CD4-positive, alpha-beta memory T cell (primary cell): ENCODE measurements around the gene LSP1. TPM values are rescaled to one million over a fixed set of nuclear protein-coding genes. Genes with fewer than 3 reads are reported as not detected.

ENCODE experiments used
- CTCF ChIA-PET: fragments of 350-600 bp; sonication (Branson Sonifier 250); formaldehyde crosslinking; loops from one replicate; lab custom pipeline; 2021; ENCODE audit warnings: inconsistent platforms; ENCODE audit not compliant: partially characterized antibody; lab: Charles Lee
- POLR2A ChIA-PET: fragments of 350-600 bp; sonication (Branson Sonifier 250); formaldehyde crosslinking; loops from one replicate; lab custom pipeline; 2021; ENCODE audit not compliant: partially characterized antibody; lab: Charles Lee
- DNase-seq, 5 donors: peaks; one replicate each; pipeline versions ENCODE4 v3.0.0 to v3.0.0-alpha.2; 2020 to 2022; ENCODE audit warnings: mixed read lengths in 1 of 5
- H3K27ac ChIP-seq: one replicate; pipeline ENCODE4 v1.7.0; 2013; ENCODE audit warnings: low read depth, low read length
- H3K27me3 ChIP-seq: 2 replicates; pipeline ENCODE4 v1.7.0; 2013; ENCODE audit warnings: mild to moderate bottlenecking, low read length, moderate library complexity; ENCODE audit not compliant: insufficient read depth
- H3K36me3 ChIP-seq: 2 replicates; pipeline ENCODE4 v1.7.0; 2013; ENCODE audit warnings: mild to moderate bottlenecking, low read length, moderate library complexity; ENCODE audit not compliant: insufficient read depth
- H3K4me1 ChIP-seq: 2 replicates; pipeline ENCODE4 v1.7.0; 2013; ENCODE audit warnings: mild to moderate bottlenecking, low read length, moderate library complexity; ENCODE audit not compliant: insufficient read depth
- H3K4me3 ChIP-seq, 2 donors: one replicate each; pipeline ENCODE4 v1.7.0; 2013; ENCODE audit warnings: low read length in 2 of 2, mild to moderate bottlenecking in 1 of 2
- H3K9me3 ChIP-seq, 2 donors: one replicate each; pipeline ENCODE4 v1.7.0; 2013; ENCODE audit warnings: low read length in 2 of 2, control low read depth in 1 of 2; ENCODE audit not compliant: control insufficient read depth in 1 of 2
- H3K27ac Mint-ChIP-seq, 7 donors: one replicate each; pipeline ENCODE4 v1.8.0; 2020 to 2021; ENCODE audit warnings: mixed read lengths in 7 of 7, mild to moderate bottlenecking in 6 of 7, inconsistent platforms in 3 of 7, moderate library complexity in 3 of 7
- H3K27me3 Mint-ChIP-seq, 2 donors: one replicate each; pipeline ENCODE4 v1.8.0; 2020 to 2021; ENCODE audit warnings: mixed read lengths in 2 of 2
- H3K36me3 Mint-ChIP-seq, 2 donors: one replicate each; pipeline ENCODE4 v1.8.0; 2020 to 2021; ENCODE audit warnings: mixed read lengths in 2 of 2, inconsistent platforms in 1 of 2, mild to moderate bottlenecking in 1 of 2
- H3K4me1 Mint-ChIP-seq, 4 donors: one replicate each; pipeline ENCODE4 v1.8.0; 2020 to 2021; ENCODE audit warnings: mixed read lengths in 4 of 4, mild to moderate bottlenecking in 1 of 4
- H3K4me3 Mint-ChIP-seq, 8 donors: one replicate each; pipeline ENCODE4 v1.8.0; 2020 to 2021; ENCODE audit warnings: mixed read lengths in 8 of 8, mild to moderate bottlenecking in 7 of 8, moderate library complexity in 6 of 8, inconsistent platforms in 3 of 8
- H3K9me3 Mint-ChIP-seq, 8 donors: one replicate each; pipeline ENCODE4 v1.8.0; 2020 to 2021; ENCODE audit warnings: mixed read lengths in 8 of 8, mild to moderate bottlenecking in 5 of 8, inconsistent platforms in 3 of 8, moderate library complexity in 1 of 8
- intact Hi-C: fragments of 100-400 bp; cut with micrococcal nuclease; formaldehyde crosslinking; loops from one replicate; pipeline ENCODE4 v1.15.1; 2023
- polyA plus RNA-seq, 2 donors: library from polyadenylated mRNA; unstranded; fragments of 300-500 nt; fragmentation: Illumina TruSeq; gene quantifications; one replicate each; pipeline ENCODE4 v1.2.3, GENCODE V29; 2021
- total RNA-seq, 2 experiments: library from RNA; stranded (reverse); gene quantifications; one replicate each; pipeline ENCODE4 v1.2.3, GENCODE V29; 2021

Gene LSP1
- total and polyA plus RNA-seq, 4 experiments from 2014 or later: 253 to 435 (median 325) TPM

- no peaks in the 10 kb centered on the region for H3K4me1 ChIP-seq
- Mint-ChIP-seq H3K36me3 (no peaks in the 10 kb centered on the region), H3K9me3 (no peaks in the 10 kb centered on the region), H3K4me3 (no peak overlapping the region), H3K4me1 (peaks cover 3 to 8% (median 7%) of the 10 kb centered on the region in 4 donors), H3K27me3 (peaks cover 0 to 7% of the 10 kb centered on the region in 2 donors), H3K27ac (no peak overlapping the region)
- peak in 1 of 5 donors; percentile 25 for DNase-seq
- POLR2A ChIA-PET: no interaction called here
- no peaks in the 10 kb centered on the region for H3K27me3 ChIP-seq
- H3K4me3 ChIP-seq: no peak overlapping the region
- H3K36me3 ChIP-seq: no peaks in the 10 kb centered on the region
- H3K27ac ChIP-seq: no peak overlapping the region
- intact Hi-C loops: no loop called here
- CTCF ChIA-PET: no interaction called here
- H3K9me3 ChIP-seq: no peaks in the 10 kb centered on the region
Measured at GRCh38 chr11:1924646-1925372, 71.9 kb downstream of the LSP1 start.

GRCh38 chr11:1925373-1926155 is 72.7 kb downstream of the LSP1 start:
- no peak overlapping the region for H3K27ac Mint-ChIP-seq
- H3K4me1 Mint-ChIP-seq: peaks cover 6 to 13% (median 10%) of the 10 kb centered on the region in 4 donors
- Histone ChIP-seq H3K4me1 (no peaks in the 10 kb centered on the region), H3K4me3 (no peak overlapping the region), H3K36me3 (no peaks in the 10 kb centered on the region), H3K9me3 (no peaks in the 10 kb centered on the region), H3K27me3 (no peaks in the 10 kb centered on the region), H3K27ac (no peak overlapping the region)
- intact Hi-C loops: no loop called here
- peak in 1 of 5 donors; percentile 18 for DNase-seq
- no peaks in the 10 kb centered on the region for H3K36me3 Mint-ChIP-seq
- CTCF ChIA-PET: no interaction called here
- POLR2A ChIA-PET: no interaction called here
- H3K9me3 Mint-ChIP-seq: no peaks in the 10 kb centered on the region
- H3K27me3 Mint-ChIP-seq: peaks cover 0 to 9% of the 10 kb centered on the region in 2 donors
- no peak overlapping the region for H3K4me3 Mint-ChIP-seq

DNA sequence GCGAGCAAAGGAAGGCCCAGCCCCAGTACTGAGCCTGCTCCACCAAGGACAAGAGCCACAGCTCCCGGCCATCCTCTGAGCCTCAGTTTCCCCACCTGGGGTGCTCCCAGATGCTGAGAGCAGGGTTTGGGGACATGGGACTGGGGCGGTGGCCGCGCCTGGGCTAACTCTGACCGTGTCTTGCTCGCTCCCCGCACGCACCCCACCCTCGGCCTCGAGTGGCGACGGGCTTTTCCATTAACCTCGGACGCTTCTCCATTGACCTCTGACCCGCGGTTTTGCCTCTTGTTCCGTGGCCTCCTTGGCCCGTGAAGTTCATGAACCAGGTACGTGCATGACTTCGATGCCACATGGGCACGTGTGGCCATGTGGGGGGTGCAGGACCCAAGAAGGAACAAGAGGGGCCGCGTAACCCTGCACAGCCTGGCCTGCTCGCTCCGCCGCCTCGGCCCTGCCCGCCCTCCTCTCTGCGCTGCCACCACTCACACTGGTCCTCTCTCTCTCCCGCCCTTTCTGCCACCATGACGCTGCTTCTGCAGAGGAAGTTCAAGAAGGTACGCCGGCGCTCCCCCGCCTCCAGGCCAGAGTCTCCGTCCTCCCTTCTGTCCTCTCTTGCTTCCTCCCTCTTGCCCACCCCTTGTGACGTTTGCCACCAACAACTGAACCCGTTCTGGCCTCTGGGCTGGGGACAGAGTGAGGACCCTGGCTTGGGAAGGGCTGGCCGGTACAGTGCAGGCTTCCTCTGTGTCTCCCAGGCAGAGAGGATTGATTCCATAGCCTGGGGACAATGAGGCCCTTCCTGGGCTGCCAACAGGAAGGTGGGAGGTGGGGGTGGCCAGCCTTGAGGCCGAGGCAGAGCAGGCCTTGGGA is 73.5 kb downstream of the LSP1 start:
- ChIA-PET CTCF (no interaction called here), POLR2A (no interaction called here)
- no peaks in the 10 kb centered on the region for H3K9me3 Mint-ChIP-seq
- H3K27ac Mint-ChIP-seq: no peak overlapping the region
- H3K9me3 ChIP-seq: no peaks in the 10 kb centered on the region
- no peaks in the 10 kb centered on the region for H3K4me1 ChIP-seq
- no peaks in the 10 kb centered on the region for H3K36me3 Mint-ChIP-seq
- no peaks in the 10 kb centered on the region for H3K36me3 ChIP-seq
- no peak overlapping the region for H3K4me3 ChIP-seq
- H3K27me3 Mint-ChIP-seq: peaks cover 0 to 9% of the 10 kb centered on the region in 2 donors
- H3K27ac ChIP-seq: no peak overlapping the region
- H3K4me1 Mint-ChIP-seq: peaks cover 6 to 14% (median 11%) of the 10 kb centered on the region in 4 donors
- no peaks in the 10 kb centered on the region for H3K27me3 ChIP-seq
- intact Hi-C loops: no loop called here
- H3K4me3 Mint-ChIP-seq: no peak overlapping the region
- no peak for DNase-seq

- no peak overlapping the region for H3K4me3 Mint-ChIP-seq
- H3K36me3 Mint-ChIP-seq: no peaks in the 10 kb centered on the region
- no peaks in the 10 kb centered on the region for H3K27me3 ChIP-seq
- peaks cover 2 to 7% of the 10 kb centered on the region in 2 donors for H3K27me3 Mint-ChIP-seq
- no peaks in the 10 kb centered on the region for H3K9me3 ChIP-seq
- CTCF ChIA-PET: no interaction called here
- no peaks in the 10 kb centered on the region for H3K9me3 Mint-ChIP-seq
- no peak overlapping the region for H3K27ac ChIP-seq
- H3K4me3 ChIP-seq: no peak overlapping the region
- no peaks in the 10 kb centered on the region for H3K4me1 ChIP-seq
- no peaks in the 10 kb centered on the region for H3K36me3 ChIP-seq
- POLR2A ChIA-PET: no interaction called here
- DNase-seq: no peak
- no peak overlapping the region for H3K27ac Mint-ChIP-seq
- peaks cover 6 to 14% (median 11%) of the 10 kb centered on the region in 4 donors for H3K4me1 Mint-ChIP-seq
- intact Hi-C loops: no loop called here
Measured at GRCh38 chr11:1927026-1927847, 74.4 kb downstream of the LSP1 start.

DNA sequence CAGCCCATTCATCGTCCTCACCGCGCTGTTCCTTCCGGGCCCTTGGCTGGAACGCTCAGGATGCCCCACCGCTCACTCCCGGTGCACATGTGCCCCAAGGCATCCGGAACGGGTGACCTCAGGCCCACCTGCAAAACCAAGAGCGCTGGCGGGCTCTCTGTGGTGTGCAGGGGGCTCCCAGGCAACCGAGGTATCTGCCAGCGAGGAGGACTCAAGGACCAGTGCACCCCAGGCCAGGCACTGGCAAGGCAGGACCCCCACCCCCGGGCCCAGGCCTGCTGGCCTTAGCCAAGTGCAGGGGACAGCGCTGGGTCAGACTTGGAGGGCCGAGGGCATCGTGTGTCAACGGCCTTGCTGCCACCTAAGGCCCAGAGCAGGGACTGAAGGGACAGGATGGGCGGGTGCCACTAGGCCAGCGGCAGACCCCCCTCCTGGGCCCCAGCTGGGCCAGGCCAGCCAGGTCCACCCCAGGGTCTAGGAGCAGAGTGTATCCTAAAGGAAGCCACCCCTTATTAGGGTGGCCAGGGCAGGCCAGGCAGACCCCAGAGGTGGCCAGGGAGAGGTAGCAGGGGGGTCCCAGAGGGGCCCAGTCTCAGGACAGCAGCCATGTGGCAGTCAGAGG is 75.1 kb downstream of the LSP1 start:
- H3K4me1 Mint-ChIP-seq: peaks cover 6 to 14% (median 11%) of the 10 kb centered on the region in 4 donors
- ChIA-PET POLR2A (no interaction called here), CTCF (no interaction called here)
- Histone ChIP-seq H3K27me3 (no peaks in the 10 kb centered on the region), H3K4me3 (no peak overlapping the region), H3K27ac (no peak overlapping the region), H3K9me3 (no peaks in the 10 kb centered on the region), H3K36me3 (no peaks in the 10 kb centered on the region), H3K4me1 (no peaks in the 10 kb centered on the region)
- H3K27ac Mint-ChIP-seq: no peak overlapping the region
- peaks cover 2 to 7% of the 10 kb centered on the region in 2 donors for H3K27me3 Mint-ChIP-seq
- no peak overlapping the region for H3K4me3 Mint-ChIP-seq
- no peaks in the 10 kb centered on the region for H3K36me3 Mint-ChIP-seq
- H3K9me3 Mint-ChIP-seq: no peaks in the 10 kb centered on the region
- intact Hi-C loops: no loop called here
- DNase-seq: no peak

GRCh38 chr11:1928470-1928890 is 75.6 kb downstream of the LSP1 start:
- Mint-ChIP-seq H3K4me1 (peaks cover 6 to 14% (median 11%) of the 10 kb centered on the region in 4 donors), H3K9me3 (no peaks in the 10 kb centered on the region), H3K4me3 (no peak overlapping the region), H3K27me3 (peaks cover 2 to 6% of the 10 kb centered on the region in 2 donors), H3K27ac (no peak overlapping the region), H3K36me3 (no peaks in the 10 kb centered on the region)
- Histone ChIP-seq H3K9me3 (no peaks in the 10 kb centered on the region), H3K4me1 (no peaks in the 10 kb centered on the region), H3K36me3 (no peaks in the 10 kb centered on the region), H3K27ac (no peak overlapping the region), H3K27me3 (no peaks in the 10 kb centered on the region), H3K4me3 (no peak overlapping the region)
- DNase-seq: peak in 1 of 5 donors; percentile 28
- ChIA-PET CTCF (no interaction called here), POLR2A (no interaction called here)
- intact Hi-C loops: no loop called here
